ENCODE measurements around the gene CEBPZOS. TPM values are rescaled to one million over a fixed set of nuclear protein-coding genes. Genes with fewer than 3 reads are reported as not detected.

Gene CEBPZOS
- 38.8 and 41.9 TPM in 2 replicates for total RNA-seq (2013; cell fraction: nucleolus; rRNA removed)
- 28.1 and 31.2 TPM in 2 replicates for total RNA-seq (2014; rRNA removed)
- total RNA-seq (2014; rRNA removed; fragmentation: Illumina TruSeq; extraction: Trizol): 26.5 and 27.1 TPM in 2 replicates
- 32.1 and 33.2 TPM in 2 replicates for total RNA-seq (2021)
- polyA plus RNA-seq (2011; ENCODE audit: low read depth): 19.9 TPM
- 47.8 and 73.5 TPM in 2 replicates for polyA plus RNA-seq (2011; rRNA removed)
- 25.4 and 29.8 TPM in 2 replicates for polyA plus RNA-seq (2011; cell fraction: cytosol; rRNA removed)
- polyA plus RNA-seq (2011; cell fraction: nucleus; rRNA removed): 15.9 and 16.6 TPM in 2 replicates
- polyA plus RNA-seq (2012): 24.8 and 30.7 TPM in 2 replicates
- polyA plus RNA-seq (2014; fragmentation: Illumina TruSeq; extraction: Trizol): 41.3 and 46.2 TPM in 2 replicates
- 10 to 100 TPM; 22.9 to 50.8 TPM for polyA plus RNA-seq (2014; fragmentation: Nextera tagmentation; extraction: Ambion mirVana)
- 44.3 and 48.5 TPM in 2 replicates for polyA plus RNA-seq (2014; rRNA removed)
- polyA plus RNA-seq (2016; fragmentation: Nextera tagmentation; extraction: Ambion mirVana): 10 to 100 TPM; 36.8 to 47.9 TPM
- 12.5 and 15.9 TPM in 2 replicates for polyA minus RNA-seq (2011; rRNA and poly(A)+ RNA removed)
- polyA minus RNA-seq (2011; cell fraction: cytosol; rRNA and poly(A)+ RNA removed): 3.5 and 7.3 TPM in 2 replicates
- polyA minus RNA-seq (2011; cell fraction: nucleus; rRNA and poly(A)+ RNA removed): 8.2 and 18.1 TPM in 2 replicates
- percentile 84 among the genes with signal in this experiment for Bru-seq, nascent RNA
- BruChase-seq, experiment 1, labeled RNA remaining after a 6-hour chase: percentile 89 among the genes with signal in this experiment
- BruChase-seq, experiment 2, labeled RNA remaining after a 2-hour chase: percentile 87 among the genes with signal in this experiment
- long read RNA-seq, experiment 1, partial matches to known transcripts: 2 of 7 reads
- long read RNA-seq, experiment 1, other reads (novel, unspliced or antisense): 2 of 7 reads
- long read RNA-seq, experiment 2, transcript CEBPZOS-201 (5 exons, 695 nt): minor isoform, 11 of 78 reads
- long read RNA-seq, experiment 2, transcript CEBPZOS-204 (5 exons, 3,158 nt): major isoform, 42 of 78 reads
- long read RNA-seq, experiment 2, partial matches to known transcripts: 7 of 78 reads
- long read RNA-seq, experiment 2, other reads (novel, unspliced or antisense): 17 of 78 reads

- Histone ChIP-seq H4K20me1 (ENCODE audit: control insufficient read depth, insufficient read depth) (no peaks in the 10 kb centered on the region), H3K9me3 (replicated peaks; ENCODE audit: control insufficient read depth, insufficient read depth, low read length) (no peaks in the 10 kb centered on the region; the same call in 2 of the 3 replicates), H3K4me3 (peak within 1 kb of the TSS; percentile 77), H3K9ac (ENCODE audit: control insufficient read depth, insufficient read depth, low read length) (peak within 1 kb of the TSS; percentile 64), H3K4me2 (ENCODE audit: control insufficient read depth, insufficient read depth) (peak within 1 kb of the TSS; percentile 65), H3K4me1 (ENCODE audit: control insufficient read depth, insufficient read depth, low read length) (peaks cover 5% of the 10 kb centered on the region; the same call in 1 of the 2 replicates), H3K79me2 (ENCODE audit: control insufficient read depth, insufficient read depth, low read length) (peaks cover 38% of the 10 kb centered on the region), H3K36me3 (ENCODE audit: control insufficient read depth in 2 of 2, insufficient read depth in 2 of 2, low read length in 1 of 2) (peaks cover 0 to 13% of the 10 kb centered on the region in 2 experiments; a peak in 1 of 4 replicates), H3K27me3 (replicated peaks in 1 of 2; ENCODE audit: control insufficient read depth in 2 of 2, insufficient read depth in 2 of 2, low read length in 1 of 2) (no peaks in the 10 kb centered on the region), H2AFZ (ENCODE audit: control insufficient read depth, low read depth, low read length) (peak within 1 kb of the TSS; percentile 99), H3K27ac (ENCODE audit: control insufficient read depth, insufficient read depth) (peak within 1 kb of the TSS; percentile 78)
- 1% methylated on average over 72 of the region's 72 CpGs for WGBS (ENCODE audit: insufficient coverage, insufficient replicate concordance, low lambda C conversion rate, missing lambda C conversion rate)
- BruUV-seq (replicated peaks): no TSS peak
- CTCF ChIA-PET: interaction anchor here (0.6 to 1.6 kb wide), 3 partner anchors 28 to 105 kb away, joined by 3 to 9 read pairs (median 4); no protein-coding TSS in a partner anchor
- peak; percentile 92 for FAIRE-seq
- intact Hi-C loops (cut with micrococcal nuclease; ENCODE audit: unreplicated experiment): no loop called here
- RAD21 ChIA-PET (ENCODE audit: unreplicated experiment): no interaction called here
- SMC1A ChIA-PET (ENCODE audit: uncharacterized antibody, unreplicated experiment): interaction anchor here (1.0 to 1.1 kb wide), 3 partner anchors 15 to 180 kb away, joined by 3 to 6 read pairs (median 4); partner anchors contain the start of genes CEBPZ and NDUFAF7
- in situ Hi-C loops (cut with MboI): no loop called here
- DNase-seq (ENCODE audit: low read depth, low spot score): peak; percentile 71
- POLR2A ChIA-PET: interaction anchor here (0.6 to 2.4 kb wide), 4 partner anchors 11 to 41 kb away, joined by 3 to 11 read pairs (median 4); partner anchors contain the start of genes CEBPZ and NDUFAF7
- ATAC-seq: peak; percentile 85
- TF ChIP-seq BACH1 (IDR thresholded peaks at IDR 0.05; ENCODE audit: borderline replicate concordance): peak; percentile 74
- peak; percentile 70 for TF ChIP-seq MAX (IDR thresholded peaks at IDR 0.05; ENCODE audit: low read depth, low read length)
- TF ChIP-seq CBFB (IDR thresholded peaks at IDR 0.05; ENCODE audit: low read depth): peak; percentile 20; the same call in 1 of the 2 replicates
- TF ChIP-seq E2F4 (IDR thresholded peaks at IDR 0.05; ENCODE audit: low read depth, low read length): no peak
- TF ChIP-seq ATF7 (IDR thresholded peaks at IDR 0.05; ENCODE audit: low read depth): peak; percentile 36; the same call in 1 of the 2 replicates
- TF ChIP-seq ATF2 (IDR thresholded peaks at IDR 0.05; ENCODE audit: low read length): no peak
- no peak for TF ChIP-seq RAD21 (IDR thresholded peaks at IDR 0.05; ENCODE audit: insufficient read depth, low read depth, low read length)
- no peak for TF ChIP-seq JUND (IDR thresholded peaks at IDR 0.05; ENCODE audit: low read depth, low read length)
- no peak for TF ChIP-seq SUPT20H (IDR thresholded peaks at IDR 0.05; ENCODE audit: borderline replicate concordance, control insufficient read depth, low read depth, low read length)
- no peak for TF ChIP-seq ZNF622 (IDR thresholded peaks at IDR 0.05)
- peak; percentile 93 for TF ChIP-seq NR2C1 (IDR thresholded peaks at IDR 0.05)
- peak; percentile 71 for TF ChIP-seq GATAD2B (conservative IDR thresholded peaks at IDR 0.05; ENCODE audit: low read depth)
- TF ChIP-seq SRF (IDR thresholded peaks at IDR 0.05; ENCODE audit: low read depth in 2 of 2, low read length in 2 of 2): no peak
- TF ChIP-seq WRNIP1 (IDR thresholded peaks at IDR 0.05; ENCODE audit: borderline replicate concordance, low read depth, low read length): no peak
- TF ChIP-seq POLR2AphosphoS2 (IDR thresholded peaks at IDR 0.05; ENCODE audit: low read depth, low read length): peak; percentile 71; the same call in 1 of the 2 replicates
- no peak for TF ChIP-seq ZNF384 (IDR thresholded peaks at IDR 0.05; ENCODE audit: borderline replicate concordance, low read depth, low read length)
These were observed at the start of gene CEBPZOS for GRCh38 chr2:37196320-37197195. Gene CEBPZOS (plus strand): TSS chr2:37196496. CDS start chr2:37199705, 3,209 bp downstream.
